Liver (tissue), 9 donors: ENCODE measurements around the gene MSX2. TPM values are rescaled to one million over a fixed set of nuclear protein-coding genes. Genes with fewer than 3 reads are reported as not detected.

Experiments used
- DNase-seq: peaks from one replicate; pipeline ENCODE4 v3.0.0-alpha.2; 2017; ENCODE audit warnings: low spot score
- H3K27ac ChIP-seq, 2 donors: one replicate each; pipeline ENCODE4 v1.7.0; 2013; ENCODE audit warnings: inconsistent platforms in 2 of 2, low read length in 2 of 2, control low read depth in 1 of 2, low read depth in 1 of 2, mild to moderate bottlenecking in 1 of 2
- H3K27me3 ChIP-seq, 4 donors: one replicate each; pipeline versions ENCODE4 v1.6.1 to v1.7.0; 2013; ENCODE audit warnings: low read length in 3 of 4, inconsistent platforms in 1 of 4, mild to moderate bottlenecking in 1 of 4, moderate library complexity in 1 of 4; ENCODE audit not compliant: control insufficient read depth in 4 of 4, insufficient read depth in 4 of 4
- H3K36me3 ChIP-seq, 4 donors: one replicate each; pipeline versions ENCODE4 v1.6.1 to v1.7.0; 2013; ENCODE audit warnings: low read length in 3 of 4, mild to moderate bottlenecking in 3 of 4, low read depth in 1 of 4, moderate library complexity in 1 of 4; ENCODE audit not compliant: control insufficient read depth in 4 of 4, insufficient read depth in 3 of 4
- H3K4me1 ChIP-seq, 4 donors: one replicate each; pipeline versions ENCODE4 v1.6.1 to v1.7.0; 2013; ENCODE audit warnings: low read length in 3 of 4, mild to moderate bottlenecking in 3 of 4, moderate library complexity in 1 of 4; ENCODE audit not compliant: control insufficient read depth in 4 of 4, insufficient read depth in 4 of 4
- H3K4me3 ChIP-seq, 3 donors: one replicate each; pipeline versions ENCODE4 v1.6.1 to v1.7.0; 2013; ENCODE audit warnings: low read length in 3 of 3, control low read depth in 1 of 3, low read depth in 1 of 3, mild to moderate bottlenecking in 1 of 3
- H3K9ac ChIP-seq, 2 donors: one replicate each; pipeline ENCODE4 v1.7.0; 2013; ENCODE audit warnings: low read length in 2 of 2, mild to moderate bottlenecking in 2 of 2, moderate library complexity in 2 of 2, control low read depth in 1 of 2, low read depth in 1 of 2
- H3K9me3 ChIP-seq, 4 donors: one replicate each; pipeline versions ENCODE4 v1.6.1 to v1.7.0; 2013; ENCODE audit warnings: low read length in 3 of 4; ENCODE audit not compliant: control insufficient read depth in 4 of 4
- CTCF ChIP-seq: fragments of 150-350 bp; IDR thresholded peaks from 2 replicates; pipeline ENCODE4 v1.5.1; 2017; ENCODE audit warnings: improper control_type of control experiment, low read depth, low read length; ENCODE audit not compliant: missing input control
- EGR1 ChIP-seq, 2 donors: IDR thresholded peaks; 2 replicates each; pipeline ENCODE4 v1.6.1; 2016 to 2018; ENCODE audit warnings: antibody characterized with exemption in 2 of 2, low read depth in 2 of 2
- FOXA1 ChIP-seq: IDR thresholded peaks from 2 replicates; pipeline ENCODE4 v1.6.1; 2016; ENCODE audit warnings: antibody characterized with exemption
- GABPA ChIP-seq, 2 donors: IDR thresholded peaks in 1 of 2; conservative IDR thresholded peaks in 1 of 2; 2 replicates each; pipeline ENCODE4 v1.6.1; 2016; ENCODE audit warnings: antibody characterized with exemption in 2 of 2, mild to moderate bottlenecking in 1 of 2, moderate library complexity in 1 of 2
- HNF4A ChIP-seq, 2 donors: conservative IDR thresholded peaks; 2 replicates each; pipeline ENCODE4 v1.6.1; 2016; ENCODE audit warnings: antibody characterized with exemption in 2 of 2, mild to moderate bottlenecking in 2 of 2
- JUND ChIP-seq, 2 donors: IDR thresholded peaks; 2 replicates each; pipeline ENCODE4 v1.6.1; 2016; ENCODE audit warnings: antibody characterized with exemption in 2 of 2
- MAX ChIP-seq: IDR thresholded peaks from 2 replicates; pipeline ENCODE4 v1.6.1; 2016; ENCODE audit warnings: antibody characterized with exemption
- NR2F2 ChIP-seq: IDR thresholded peaks from 2 replicates; pipeline ENCODE4 v1.6.1; 2016; ENCODE audit warnings: antibody characterized with exemption
- REST ChIP-seq: IDR thresholded peaks from 2 replicates; pipeline ENCODE4 v1.6.1; 2016; ENCODE audit warnings: antibody characterized with exemption, mild to moderate bottlenecking
- SP1 ChIP-seq: IDR thresholded peaks from 2 replicates; pipeline ENCODE4 v1.6.1; 2018; ENCODE audit warnings: antibody characterized with exemption, mild to moderate bottlenecking
- TAF1 ChIP-seq: conservative IDR thresholded peaks from 2 replicates; pipeline ENCODE4 v1.6.1; 2016; ENCODE audit warnings: antibody characterized with exemption, mild to moderate bottlenecking
- YY1 ChIP-seq: IDR thresholded peaks from 2 replicates; pipeline ENCODE4 v1.6.1; 2016; ENCODE audit warnings: antibody characterized with exemption, mild to moderate bottlenecking
- ZBTB33 ChIP-seq: IDR thresholded peaks from 2 replicates; pipeline ENCODE4 v1.6.1; 2016; ENCODE audit warnings: antibody characterized with exemption
- WGBS: extraction: QIAGEN DNeasy Blood & Tissue Kit; methylation state at CpG from one replicate; pipeline ENCODE4 v1.1.7; 2013; 5-methylcytosine and 5-hydroxymethylcytosine counted together
- polyA plus RNA-seq, 2 donors: library from polyadenylated mRNA; stranded (reverse) in 1 of 2; unstranded in 1 of 2; fragments of 200-250 nt in 1 of 2; fragments of >200 nt in 1 of 2; fragmentation: Nextera tagmentation in 1 of 2; extraction: Ambion mirVana in 1 of 2; gene quantifications; one replicate each; pipeline versions ENCODE4 v1.2.1 to v1.2.3, GENCODE V29; 2013 to 2015
- total RNA-seq, 2 donors: library from RNA; depleted of rRNA; stranded (reverse); fragments of >200 nt; gene quantifications; one replicate each; pipeline ENCODE4 v1.2.3, GENCODE V29; 2014
- donor health status: healthy.
- donor health status: healthy.
- donor health status: healthy.
- donor health status: healthy.
- donor health status: healthy.

The MSX2 gene
- total and polyA plus RNA-seq, 4 donors, result 0.08 to 0.09 TPM; not detected in 2

GRCh38 chr5:174741352-174741751 is 17.0 kb downstream of the MSX2 start:
- TF ChIP-seq CTCF (no peak), HNF4A (conservative IDR thresholded peaks at IDR 0.05) (no peak), JUND (IDR thresholded peaks at IDR 0.05) (no peak), YY1 (no peak), GABPA (IDR thresholded peaks at IDR 0.05 in 1 of 2, conservative IDR thresholded peaks at IDR 0.05 in 1 of 2) (no peak)
- Histone ChIP-seq H3K9me3 (no peaks in the 10 kb centered on the region), H3K27ac (no peak overlapping the region), H3K27me3 (peaks cover 0 to 4% (median 2%) of the 10 kb centered on the region in 4 donors), H3K9ac (no peak overlapping the region), H3K36me3 (no peaks in the 10 kb centered on the region), H3K4me3 (no peak overlapping the region), H3K4me1 (no peaks in the 10 kb centered on the region)
- 73% methylated on average over 5 of the region's 5 CpGs for WGBS
- no peak for DNase-seq

GRCh38 chr5:174744896-174745295 is 20.5 kb downstream of the MSX2 start:
- Histone ChIP-seq H3K9ac (no peak overlapping the region), H3K36me3 (no peaks in the 10 kb centered on the region), H3K4me3 (no peak overlapping the region), H3K4me1 (no peaks in the 10 kb centered on the region), H3K9me3 (no peaks in the 10 kb centered on the region), H3K27me3 (peaks cover 0 to 9% (median 0%) of the 10 kb centered on the region in 4 donors), H3K27ac (no peak overlapping the region)
- DNase-seq, result no peak
- WGBS, result 63% methylated on average over 2 of the region's 2 CpGs
- TF ChIP-seq SP1 (no peak), YY1 (no peak), NR2F2 (no peak), FOXA1 (no peak), JUND (IDR thresholded peaks at IDR 0.05) (no peak), ZBTB33 (no peak), TAF1 (no peak), GABPA (IDR thresholded peaks at IDR 0.05 in 1 of 2, conservative IDR thresholded peaks at IDR 0.05 in 1 of 2) (no peak), EGR1 (IDR thresholded peaks at IDR 0.05; ENCODE audit: low read depth in 2 of 2) (no peak), REST (no peak), MAX (no peak)
